Sigmoid colon (tissue), 4 donors: ENCODE measurements around the gene HYAL4.

Experiments
- EP300 ChIP-seq, 4 donors: sonication (generic); formaldehyde crosslinking; IDR thresholded peaks; one replicate each; pipeline ENCODE4 v1.6.1; 2017; ENCODE audit warnings: antibody characterized with exemption in 4 of 4
- POLR2A ChIP-seq, 2 donors: fragments of 450-650 bp; IDR thresholded peaks; one replicate each; pipeline ENCODE4 v1.6.1; 2016; ENCODE audit warnings: antibody characterized with exemption in 2 of 2, mild to moderate bottlenecking in 2 of 2, moderate library complexity in 2 of 2
- POLR2AphosphoS5 ChIP-seq, 4 donors: sonication (generic); formaldehyde crosslinking; IDR thresholded peaks; one replicate each; pipeline ENCODE4 v1.6.1; 2017; ENCODE audit warnings: antibody characterized with exemption in 4 of 4
- TF ChIP-seq, protein P1 (sequence below), 4 experiments: fragments of 450-650 bp in 3 of 4; fragments of 200-600 bp in 1 of 4; IDR thresholded peaks; one replicate each; pipeline ENCODE4 v1.5.1; 2016 to 2019; ENCODE audit warnings: antibody characterized with exemption in 4 of 4, mild to moderate bottlenecking in 3 of 4, moderate library complexity in 2 of 4

DNA sequence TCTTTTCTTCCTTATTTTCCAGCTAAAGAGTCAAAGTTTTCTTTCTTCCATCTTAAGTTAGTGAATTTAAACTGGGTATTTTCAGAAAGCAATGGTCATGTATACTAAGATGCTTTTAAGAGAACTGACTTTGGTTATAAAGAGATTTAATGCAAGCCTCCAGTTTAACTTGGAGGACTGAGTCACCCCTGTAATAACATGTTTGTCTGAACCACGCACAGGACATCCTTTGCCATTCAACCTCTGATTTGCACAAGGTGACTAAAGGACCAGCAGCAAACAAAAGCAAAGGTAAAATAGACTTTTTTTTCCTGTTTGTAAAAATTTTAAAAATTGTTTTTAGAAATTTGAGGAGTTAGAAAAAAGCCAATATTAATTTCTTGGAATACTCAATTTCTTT, 2.9 kb downstream of the HYAL4 start:
- TF ChIP-seq, protein P1, sequence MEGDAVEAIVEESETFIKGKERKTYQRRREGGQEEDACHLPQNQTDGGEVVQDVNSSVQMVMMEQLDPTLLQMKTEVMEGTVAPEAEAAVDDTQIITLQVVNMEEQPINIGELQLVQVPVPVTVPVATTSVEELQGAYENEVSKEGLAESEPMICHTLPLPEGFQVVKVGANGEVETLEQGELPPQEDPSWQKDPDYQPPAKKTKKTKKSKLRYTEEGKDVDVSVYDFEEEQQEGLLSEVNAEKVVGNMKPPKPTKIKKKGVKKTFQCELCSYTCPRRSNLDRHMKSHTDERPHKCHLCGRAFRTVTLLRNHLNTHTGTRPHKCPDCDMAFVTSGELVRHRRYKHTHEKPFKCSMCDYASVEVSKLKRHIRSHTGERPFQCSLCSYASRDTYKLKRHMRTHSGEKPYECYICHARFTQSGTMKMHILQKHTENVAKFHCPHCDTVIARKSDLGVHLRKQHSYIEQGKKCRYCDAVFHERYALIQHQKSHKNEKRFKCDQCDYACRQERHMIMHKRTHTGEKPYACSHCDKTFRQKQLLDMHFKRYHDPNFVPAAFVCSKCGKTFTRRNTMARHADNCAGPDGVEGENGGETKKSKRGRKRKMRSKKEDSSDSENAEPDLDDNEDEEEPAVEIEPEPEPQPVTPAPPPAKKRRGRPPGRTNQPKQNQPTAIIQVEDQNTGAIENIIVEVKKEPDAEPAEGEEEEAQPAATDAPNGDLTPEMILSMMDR (IDR thresholded peaks at IDR 0.05), result no peak
- no peak for TF ChIP-seq EP300 (IDR thresholded peaks at IDR 0.05)
- TF ChIP-seq POLR2A (IDR thresholded peaks at IDR 0.05), result no peak
- TF ChIP-seq POLR2AphosphoS5 (IDR thresholded peaks at IDR 0.05), result no peak
